ENCODE measurements around the gene WWOX.

The WWOX gene

GRCh38 chr16:78405040-78405439 lies 305.6 kb downstream of the WWOX start:
- no peak for FAIRE-seq

DNA sequence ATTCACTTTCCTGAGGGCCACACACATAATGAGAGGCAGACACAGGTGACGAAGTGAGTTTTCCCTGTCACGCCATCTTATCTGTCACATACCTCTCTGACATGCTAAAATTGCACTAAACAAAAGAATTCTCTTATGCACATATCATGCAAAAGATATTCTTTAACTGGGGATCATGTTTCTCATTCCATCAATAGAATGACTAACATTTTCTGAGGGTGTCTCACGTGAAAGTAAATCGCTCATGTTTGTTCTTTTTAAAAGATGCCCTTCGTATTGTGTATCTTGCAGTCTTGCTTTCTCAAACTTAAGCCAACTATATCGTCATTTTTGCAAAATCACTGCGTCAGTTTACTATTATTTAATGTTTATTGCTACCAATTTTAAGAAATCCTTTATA lies 306.4 kb downstream of the WWOX start:
- FAIRE-seq: no peak

DNA sequence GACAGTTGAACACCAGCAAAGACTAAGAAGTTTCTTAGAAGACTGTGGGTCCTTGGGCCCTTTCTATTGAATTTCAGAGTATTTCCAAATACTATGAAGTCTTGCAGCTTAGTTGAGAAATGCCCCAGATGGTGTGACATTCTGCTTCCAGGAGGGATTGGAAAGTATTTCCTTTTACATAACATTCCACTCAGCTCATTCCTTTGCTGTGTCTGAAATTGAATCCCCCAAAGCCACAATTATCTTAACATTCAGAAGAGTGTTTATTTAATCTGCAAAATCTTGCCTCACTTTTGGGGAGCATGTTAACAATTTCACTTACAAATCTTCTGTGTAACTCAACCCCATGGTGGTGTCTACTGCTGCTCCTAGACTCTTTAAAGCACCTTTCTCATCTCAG lies 307.7 kb downstream of the WWOX start:
- FAIRE-seq: no peak

DNA sequence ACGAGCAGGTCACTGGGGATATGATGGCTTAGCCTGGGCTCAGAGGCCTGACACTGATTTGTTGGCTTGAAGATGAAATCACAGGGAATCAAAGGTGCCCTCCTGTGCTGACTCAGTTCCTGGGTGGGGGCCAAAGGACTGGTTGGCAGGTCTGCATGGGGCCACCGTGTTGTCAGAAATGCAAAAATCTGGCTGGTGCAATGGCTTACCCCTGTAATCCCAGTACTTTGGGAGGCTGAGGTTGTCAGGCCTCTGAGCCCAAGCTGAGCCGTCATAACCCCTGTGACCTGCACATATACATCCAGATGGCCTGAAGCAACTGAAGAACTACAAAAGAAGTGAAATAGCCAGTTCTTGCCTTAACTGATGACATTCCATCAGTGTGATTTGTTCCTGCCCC lies 314.2 kb downstream of the WWOX start:
- FAIRE-seq: no peak

DNA sequence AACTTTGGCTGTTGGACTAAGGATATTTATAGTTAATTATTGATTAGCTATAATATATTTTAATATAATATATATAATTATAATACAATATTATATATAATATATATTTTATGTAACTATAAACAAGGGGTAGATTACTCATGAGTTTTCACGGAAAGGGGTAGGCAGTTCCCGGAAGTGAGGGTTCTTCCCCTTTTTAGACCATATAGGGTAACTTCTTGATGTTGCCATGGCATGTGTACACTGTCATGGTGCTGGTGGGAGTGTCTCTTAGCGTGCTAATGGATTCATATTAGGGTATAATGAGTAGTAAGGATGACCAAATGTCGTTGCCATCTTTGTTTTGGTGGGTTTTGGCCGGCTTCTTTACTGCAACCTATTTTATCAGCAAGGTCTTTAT lies 315.6 kb downstream of the WWOX start:
- FAIRE-seq: no peak

DNA sequence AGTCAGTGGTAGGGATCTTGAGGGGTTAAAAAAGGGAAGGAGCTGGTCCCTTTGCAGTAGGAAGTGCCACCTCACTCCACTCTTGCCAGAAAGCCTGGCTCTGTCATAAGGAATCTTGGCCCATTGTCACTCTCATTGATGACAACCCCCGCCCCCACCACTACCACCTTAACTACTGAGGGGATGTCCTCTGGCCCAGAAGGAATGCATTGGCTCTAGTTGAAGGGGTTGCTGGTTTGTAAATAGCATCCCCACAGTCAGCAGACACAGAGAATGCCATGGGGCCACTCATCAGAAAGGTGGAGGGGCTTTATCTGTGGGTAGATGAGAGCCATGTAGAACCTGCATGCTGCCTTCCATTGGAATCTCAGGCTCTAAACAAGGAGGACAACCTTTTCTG lies 316.2 kb downstream of the WWOX start:
- no peak for FAIRE-seq

DNA sequence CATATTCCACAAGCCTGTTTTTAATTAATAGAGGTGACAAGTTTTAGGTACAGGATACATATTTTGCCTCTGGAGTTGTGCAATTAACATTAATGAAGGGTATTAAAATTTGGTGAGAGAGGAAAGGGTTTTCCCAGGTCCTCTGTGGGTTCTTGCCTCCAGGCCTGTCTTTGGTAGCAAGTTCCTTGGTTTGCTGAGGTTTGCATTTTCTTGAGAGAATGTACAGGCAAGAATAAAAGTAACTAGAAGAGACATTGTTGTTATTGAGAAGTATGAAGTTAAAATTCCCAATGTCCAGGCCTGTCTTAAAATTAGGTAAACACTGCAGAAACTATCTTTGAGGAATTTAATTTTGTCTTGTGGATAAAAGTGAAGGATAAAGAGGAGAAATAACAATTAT lies 316.9 kb downstream of the WWOX start:
- no peak for FAIRE-seq

- FAIRE-seq: no peak
Measured at GRCh38 chr16:78421181-78421708, 321.8 kb downstream of the WWOX start.

GRCh38 chr16:78425281-78425680 lies 325.8 kb downstream of the WWOX start:
- no peak for FAIRE-seq

DNA sequence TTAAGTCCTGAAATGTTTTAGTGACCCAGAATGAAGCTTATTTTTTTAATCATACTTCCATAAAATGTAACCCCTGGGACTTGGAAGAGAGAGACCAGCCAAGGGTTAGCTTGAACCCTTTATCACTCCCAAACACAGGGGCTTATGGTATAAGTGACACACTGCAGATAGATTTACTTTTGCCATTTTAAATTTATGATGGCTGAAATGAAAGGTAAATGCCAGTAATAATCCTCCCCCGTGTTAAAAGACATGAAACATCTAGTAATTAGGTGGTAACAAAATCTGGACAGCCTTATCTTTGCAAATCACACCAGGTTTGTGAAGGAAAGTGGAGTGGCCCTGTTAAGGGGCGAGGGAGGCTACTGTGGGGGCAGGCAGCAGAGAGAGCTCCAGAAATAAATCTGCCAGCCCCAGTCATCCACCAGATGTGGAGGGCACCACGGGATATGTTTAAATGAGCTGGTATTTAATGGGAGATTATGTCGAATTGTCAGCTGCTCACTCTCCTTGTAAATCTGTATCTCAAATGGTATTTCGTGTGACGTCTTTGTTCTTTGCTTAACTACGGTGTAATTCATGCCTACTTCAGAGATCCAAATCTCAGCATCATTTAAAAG lies 326.5 kb downstream of the WWOX start:
- no peak for FAIRE-seq

DNA sequence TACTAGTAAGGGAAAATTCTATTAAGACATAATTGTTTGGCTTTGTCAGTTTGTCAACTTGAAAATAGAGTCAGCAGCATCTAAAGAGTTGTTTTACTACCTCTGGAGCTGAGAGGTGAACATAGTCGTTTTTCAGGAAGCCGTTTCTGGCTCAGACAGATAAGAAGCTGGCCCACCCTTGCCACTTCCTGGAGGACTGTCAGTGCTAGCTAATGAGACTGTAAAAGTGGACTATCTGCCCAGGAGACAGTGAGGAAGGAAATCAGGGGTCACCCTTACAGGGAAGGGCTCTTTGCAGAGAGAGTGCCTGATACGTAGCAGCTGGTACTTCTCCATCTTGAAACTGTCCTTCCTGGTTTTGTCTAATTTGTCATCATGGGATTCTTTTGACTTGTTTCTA lies 328.7 kb downstream of the WWOX start:
- FAIRE-seq: no peak

- FAIRE-seq: no peak
Measured at GRCh38 chr16:78430281-78430680, 330.8 kb downstream of the WWOX start.

DNA sequence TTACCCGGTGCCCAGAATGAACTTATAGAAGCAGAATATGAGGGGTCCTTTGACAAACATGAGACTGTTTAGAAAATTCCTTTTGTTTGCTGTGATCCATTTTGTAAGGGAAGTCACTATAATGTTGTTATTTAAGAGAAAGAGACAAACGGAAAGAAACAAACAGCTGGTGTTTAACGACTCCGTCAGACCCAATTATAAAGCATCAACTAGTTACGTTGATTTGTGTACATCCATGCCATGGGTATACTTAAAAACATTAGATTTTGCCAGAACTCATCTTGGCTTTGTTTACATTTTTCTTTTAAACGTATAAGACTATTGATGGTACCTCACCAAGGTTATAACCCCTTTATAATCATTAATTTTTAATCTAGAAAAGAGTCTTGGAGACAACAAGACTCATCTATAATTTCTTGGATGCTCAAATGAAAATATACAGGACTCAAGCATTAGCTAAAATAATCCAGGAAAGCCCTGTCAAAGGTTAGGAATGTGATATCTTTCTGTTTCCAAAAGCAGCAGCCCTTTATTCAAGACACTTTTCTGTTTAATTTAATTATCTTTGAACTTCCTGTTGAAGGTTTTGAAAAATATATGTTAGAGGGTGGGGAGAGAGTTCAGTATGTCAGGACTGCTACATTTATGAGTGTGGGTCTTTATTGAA lies 331.7 kb downstream of the WWOX start:
- FAIRE-seq: no peak

DNA sequence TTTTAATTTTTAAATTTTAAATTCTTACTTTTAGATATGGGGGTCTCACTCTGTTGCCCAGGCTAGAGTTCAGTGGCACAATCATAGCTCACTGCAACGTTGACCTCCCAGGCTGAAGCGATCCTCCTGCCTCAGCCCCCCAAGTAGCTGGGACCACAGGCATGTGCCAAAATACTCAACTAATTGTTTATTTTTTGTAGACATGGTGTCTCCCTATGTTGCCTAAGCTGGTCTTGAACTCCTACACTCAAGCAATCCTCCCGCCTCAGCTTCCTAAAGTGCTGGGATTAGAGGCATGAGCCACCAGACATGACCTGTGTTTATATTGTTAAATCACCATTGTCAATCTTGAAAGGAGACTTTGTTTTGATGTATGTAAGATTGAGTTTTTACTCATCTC lies 332.2 kb downstream of the WWOX start:
- FAIRE-seq: no peak

DNA sequence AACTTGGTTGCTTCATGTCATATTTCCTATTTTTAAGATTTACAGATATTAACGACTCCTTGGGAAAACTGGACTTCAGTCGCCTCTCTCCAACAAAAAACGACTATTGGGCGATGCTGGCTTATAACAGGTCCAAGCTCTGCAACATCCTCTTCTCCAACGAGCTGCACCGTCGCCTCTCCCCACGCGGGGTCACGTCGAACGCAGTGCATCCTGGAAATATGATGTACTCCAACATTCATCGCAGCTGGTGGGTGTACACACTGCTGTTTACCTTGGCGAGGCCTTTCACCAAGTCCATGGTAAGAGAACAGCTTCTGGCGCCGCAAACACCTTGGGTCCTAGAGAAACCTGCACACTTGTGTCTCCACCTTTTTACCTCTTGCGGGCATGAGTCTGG lies 333.0 kb downstream of the WWOX start:
- FAIRE-seq: no peak

DNA sequence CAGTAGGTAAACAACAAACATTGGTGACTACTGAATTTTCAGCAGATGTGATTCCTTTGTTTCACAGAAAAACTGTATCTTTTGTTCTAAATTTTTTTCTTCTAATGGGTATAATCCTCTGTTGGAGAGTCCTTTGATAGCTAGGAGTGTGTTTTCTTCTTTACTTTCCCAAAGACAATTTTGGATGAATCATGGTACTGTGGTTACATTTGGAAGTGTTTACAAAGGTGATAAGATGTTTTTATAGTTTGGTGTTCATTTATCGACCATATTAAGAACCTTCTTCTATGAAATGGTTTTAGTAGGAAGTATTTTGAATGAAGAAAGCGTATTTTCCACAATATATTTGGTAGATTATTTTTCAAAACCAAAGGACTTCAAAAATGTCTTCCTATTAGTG lies 333.7 kb downstream of the WWOX start:
- FAIRE-seq: no peak

- FAIRE-seq: no peak
Measured at GRCh38 chr16:78434401-78434800, 334.9 kb downstream of the WWOX start.

DNA sequence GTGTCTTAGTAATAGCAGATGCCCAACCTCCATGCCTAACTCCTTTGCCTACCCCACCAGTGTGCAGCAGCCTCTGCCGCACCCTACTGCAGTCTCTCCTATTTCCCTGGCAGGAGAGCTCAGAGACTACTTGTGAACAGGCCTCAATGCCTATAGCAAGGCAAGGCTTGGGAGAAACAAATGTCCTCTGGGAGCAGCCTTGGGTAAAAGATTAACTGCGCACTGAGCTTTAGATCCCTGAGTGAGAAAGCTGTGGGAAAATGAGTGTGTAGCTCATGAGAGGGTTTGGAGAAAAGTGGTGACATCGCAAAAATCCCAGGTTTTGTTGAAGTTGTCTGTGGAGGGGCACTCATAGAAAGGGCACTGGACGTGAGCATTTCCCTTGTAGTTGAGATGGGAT lies 335.8 kb downstream of the WWOX start:
- no peak for FAIRE-seq

DNA sequence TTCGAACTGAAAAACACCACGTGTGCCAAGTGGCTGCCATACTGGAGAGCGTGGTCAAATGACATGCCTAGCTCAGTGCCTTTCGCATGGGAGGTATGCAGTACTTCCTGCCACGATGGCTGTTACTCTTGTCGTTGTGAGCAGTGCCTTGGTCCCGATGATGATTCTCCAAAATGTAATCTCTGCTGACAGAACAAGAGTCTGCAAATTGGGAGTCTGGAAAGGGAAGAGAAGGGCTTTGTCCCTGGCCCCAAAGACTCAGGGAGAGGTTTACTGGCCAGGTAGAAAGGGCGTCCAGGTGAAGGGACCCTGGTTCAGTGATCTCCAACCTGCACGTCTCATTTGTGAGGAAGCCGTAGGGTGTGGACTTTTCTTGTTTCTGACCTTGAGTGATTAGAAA lies 336.6 kb downstream of the WWOX start:
- FAIRE-seq: no peak

- FAIRE-seq: no peak
Measured at GRCh38 chr16:78436846-78437245, 337.4 kb downstream of the WWOX start.

DNA sequence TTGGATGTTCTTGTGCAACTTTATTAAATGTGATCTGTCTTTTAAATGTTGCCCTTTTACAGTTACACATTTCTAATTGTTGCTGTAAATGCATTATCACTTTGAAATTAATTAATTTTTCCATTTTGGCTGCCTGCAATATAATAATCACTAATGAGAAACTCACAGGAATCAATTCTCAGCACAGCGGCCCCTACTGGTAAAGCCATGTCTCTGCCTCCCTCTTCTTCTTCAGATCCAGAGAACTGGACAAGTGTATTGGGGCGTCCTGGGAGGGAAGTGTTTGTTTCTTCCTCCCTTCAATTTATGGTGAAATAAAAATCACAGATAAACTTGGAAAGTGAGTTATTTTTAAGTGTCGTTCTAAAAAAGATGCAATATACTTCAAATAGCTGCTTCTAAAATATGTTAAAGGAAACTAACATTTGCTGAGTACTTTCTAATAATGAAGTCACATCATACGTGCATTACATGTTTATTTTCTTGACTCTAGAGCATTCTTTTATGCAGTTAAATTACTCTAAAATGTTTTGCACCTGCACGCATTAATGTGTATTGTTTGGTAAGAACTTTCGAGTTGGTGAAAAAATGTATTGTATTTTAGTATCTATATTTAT lies 338.0 kb downstream of the WWOX start:
- peak; percentile 58 for FAIRE-seq

GRCh38 chr16:78438219-78438618 lies 338.8 kb downstream of the WWOX start:
- FAIRE-seq: no peak

DNA sequence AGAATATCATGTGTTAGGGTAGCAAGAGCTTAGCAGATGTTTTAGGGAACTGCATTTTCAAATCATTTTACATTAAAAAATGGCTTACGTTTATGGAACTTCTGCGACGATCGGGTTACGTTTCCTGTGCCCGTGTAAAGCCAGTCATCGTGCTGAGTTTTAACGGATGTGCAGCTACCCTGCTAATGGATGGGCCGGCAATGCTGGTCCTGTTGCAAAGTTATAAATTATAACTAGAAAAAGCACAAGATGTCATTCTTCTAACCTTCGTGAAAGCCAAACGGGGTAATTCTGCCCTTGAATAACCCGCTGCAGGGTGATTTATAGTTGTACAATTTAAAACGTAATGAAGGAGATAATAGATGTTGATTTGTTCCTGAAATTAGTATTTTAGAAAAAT lies 339.2 kb downstream of the WWOX start:
- no peak for FAIRE-seq

GRCh38 chr16:78439646-78440045 lies 340.2 kb downstream of the WWOX start:
- FAIRE-seq: no peak
